HG03097 (cell line): ENCODE data around the gene ARSB.
"Not testable (repeated sequence)": the region's sequence is repeated elsewhere in the genome, so short reads cannot be mapped to it uniquely, and the experiment has no call there.

Experiments used
- ATAC-seq: cut with Tn5 transposase; IDR thresholded peaks from one replicate; pipeline ENCODE4 v1.9.1; 2021; ENCODE audit not compliant: unreplicated experiment, low FRiP score

ARSB gene

DNA sequence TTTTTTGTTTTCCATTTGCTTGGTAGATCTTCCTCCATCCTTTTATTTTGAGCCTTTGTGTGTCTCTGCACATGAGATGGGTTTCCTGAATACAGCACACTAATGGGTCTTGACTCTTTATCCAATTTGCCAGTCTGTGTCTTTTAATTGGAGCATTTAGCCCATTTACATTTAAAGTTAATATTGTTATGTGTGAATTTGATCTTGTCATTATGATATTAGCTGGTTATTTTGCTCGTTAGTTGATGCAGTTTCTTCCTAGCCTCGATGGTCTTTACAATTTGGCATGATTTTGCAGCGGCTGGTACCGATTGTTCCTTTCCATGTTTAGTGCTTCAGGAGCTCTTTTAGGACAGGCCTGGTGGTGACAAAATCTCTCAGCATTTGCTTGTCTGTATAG is 133.2 kb downstream of the ARSB start:
- not testable (repeated sequence) for ATAC-seq

DNA sequence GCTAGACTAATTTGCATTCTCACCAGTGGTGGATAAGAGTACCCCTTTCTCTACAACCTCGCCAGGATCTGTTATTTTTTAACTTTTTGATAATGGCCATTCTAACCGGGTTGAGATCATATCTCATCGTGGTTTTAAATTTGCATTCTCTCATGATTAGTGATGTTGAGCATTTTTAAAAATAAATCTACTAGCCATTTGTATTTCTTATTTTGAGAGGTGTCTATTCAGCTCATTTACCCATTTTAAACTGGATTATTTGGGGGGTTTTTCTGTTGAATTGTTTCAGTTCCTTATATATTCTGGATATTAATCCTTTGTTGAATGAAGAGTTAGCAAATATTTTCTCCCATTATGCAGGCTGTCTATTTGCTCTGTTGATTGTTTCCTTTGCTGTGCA is 139.6 kb downstream of the ARSB start:
- ATAC-seq: no peak

DNA sequence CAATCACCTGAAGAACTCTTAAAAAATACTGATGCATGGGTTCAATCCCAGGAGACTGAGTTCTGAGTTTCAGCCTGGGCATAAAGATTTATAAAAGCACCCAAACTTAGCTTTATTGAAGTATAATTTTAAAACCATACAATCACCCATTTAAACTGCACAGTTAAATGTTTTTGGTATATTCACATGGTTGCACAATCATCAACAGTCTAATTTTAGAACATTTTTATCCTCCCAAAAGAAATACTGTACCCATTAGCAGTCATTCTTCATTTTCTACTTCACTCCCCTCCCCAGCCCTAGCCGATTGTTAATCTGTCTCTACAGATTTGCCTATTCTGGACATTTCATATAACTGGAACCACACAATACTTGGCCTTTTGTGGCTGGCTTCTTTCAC is 141.7 kb downstream of the ARSB start:
- no peak for ATAC-seq

DNA sequence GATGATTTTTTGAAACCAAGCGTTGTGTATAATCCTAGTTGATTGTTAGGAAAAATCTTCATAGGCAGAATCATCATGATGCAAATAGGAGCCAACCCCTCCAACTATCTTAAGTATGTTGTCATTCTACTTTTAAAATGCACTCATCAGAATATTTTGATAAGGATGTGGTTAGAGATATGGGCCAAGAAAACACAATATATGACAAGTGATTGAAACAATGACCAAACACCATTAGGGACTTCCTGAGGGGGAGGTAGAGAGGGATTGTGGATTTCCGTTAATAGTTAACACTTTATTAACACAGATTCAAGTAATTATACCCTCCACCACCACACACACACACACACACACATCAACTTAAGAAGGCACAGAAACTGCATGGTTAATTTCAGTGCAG is 143.3 kb downstream of the ARSB start:
- ATAC-seq: no peak

DNA sequence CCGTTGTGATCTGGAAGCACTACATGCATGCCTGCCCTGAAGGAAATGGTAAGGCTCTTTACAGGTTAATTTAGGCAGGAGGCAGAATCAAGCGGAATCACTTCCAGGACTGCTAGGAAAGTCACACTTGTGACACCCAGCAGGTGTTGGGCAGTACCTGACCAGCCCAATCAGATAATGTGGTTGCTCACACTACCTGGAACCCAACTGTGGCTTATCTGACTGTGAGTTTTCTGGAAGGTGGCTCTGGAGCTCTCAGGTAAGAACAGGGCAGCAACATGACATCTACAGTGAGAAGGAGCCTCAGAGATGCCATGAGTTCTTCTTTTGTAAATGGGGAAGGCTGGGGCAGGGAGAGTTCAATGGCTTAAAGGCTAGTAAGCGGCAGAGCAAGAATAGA is 146.4 kb downstream of the ARSB start:
- no peak for ATAC-seq

DNA sequence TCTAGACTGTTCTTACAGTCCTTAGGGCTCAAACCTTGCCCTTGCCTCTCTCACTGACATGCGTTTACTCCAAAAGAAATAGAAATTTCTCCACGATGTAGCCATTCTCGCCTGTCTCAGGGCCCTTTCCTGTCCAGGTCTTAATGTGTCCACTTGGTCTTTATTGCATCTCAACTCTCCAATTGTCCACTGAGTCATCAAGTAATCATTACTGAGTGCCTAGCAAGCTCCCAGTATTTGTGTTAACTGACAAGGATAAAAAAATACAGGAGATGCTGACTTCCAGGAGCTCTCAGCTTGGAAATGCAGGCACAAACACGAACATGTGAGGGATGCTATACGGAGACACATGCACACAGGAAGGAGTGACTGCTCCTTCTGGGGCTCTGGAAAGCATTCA is 147.3 kb downstream of the ARSB start:
- no peak for ATAC-seq

DNA sequence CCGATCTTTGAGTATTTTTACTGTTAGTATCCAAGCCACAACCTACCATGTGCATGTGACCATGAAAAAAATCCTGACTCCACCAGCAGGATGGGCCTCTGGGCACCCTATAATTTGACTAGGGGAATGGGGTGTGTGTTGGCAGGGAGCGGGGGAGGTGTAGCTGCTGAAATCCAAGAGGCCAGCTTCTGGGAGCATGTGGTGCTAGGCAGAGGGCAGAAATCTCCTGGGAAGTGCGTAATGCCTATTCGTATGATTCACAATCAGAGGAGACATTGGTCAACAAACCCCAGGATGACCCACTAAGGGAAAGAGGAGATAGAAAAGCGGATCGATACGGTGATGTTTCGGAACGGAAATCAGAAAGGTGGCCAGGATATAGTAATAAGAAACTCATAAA is 149.9 kb downstream of the ARSB start:
- ATAC-seq: no peak

DNA sequence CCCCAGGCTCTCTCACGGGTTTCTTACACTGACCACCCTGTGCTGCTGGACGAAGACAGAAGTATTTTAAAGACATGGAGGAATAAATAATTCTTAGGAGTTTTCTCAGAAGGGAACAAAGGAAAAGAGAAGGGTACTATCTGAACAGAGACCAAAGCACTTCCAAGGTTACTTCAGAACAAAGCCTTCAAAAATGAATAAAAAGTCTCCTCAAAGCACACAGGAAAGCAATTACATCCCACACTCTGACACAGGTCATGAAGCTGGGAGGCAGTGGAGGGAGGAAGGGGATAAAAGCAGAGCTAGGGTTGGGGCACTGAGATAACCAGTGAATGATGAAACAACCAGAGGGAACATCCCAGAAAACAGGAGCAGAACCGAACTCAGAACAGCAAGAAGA is 151.8 kb downstream of the ARSB start:
- no peak for ATAC-seq

DNA sequence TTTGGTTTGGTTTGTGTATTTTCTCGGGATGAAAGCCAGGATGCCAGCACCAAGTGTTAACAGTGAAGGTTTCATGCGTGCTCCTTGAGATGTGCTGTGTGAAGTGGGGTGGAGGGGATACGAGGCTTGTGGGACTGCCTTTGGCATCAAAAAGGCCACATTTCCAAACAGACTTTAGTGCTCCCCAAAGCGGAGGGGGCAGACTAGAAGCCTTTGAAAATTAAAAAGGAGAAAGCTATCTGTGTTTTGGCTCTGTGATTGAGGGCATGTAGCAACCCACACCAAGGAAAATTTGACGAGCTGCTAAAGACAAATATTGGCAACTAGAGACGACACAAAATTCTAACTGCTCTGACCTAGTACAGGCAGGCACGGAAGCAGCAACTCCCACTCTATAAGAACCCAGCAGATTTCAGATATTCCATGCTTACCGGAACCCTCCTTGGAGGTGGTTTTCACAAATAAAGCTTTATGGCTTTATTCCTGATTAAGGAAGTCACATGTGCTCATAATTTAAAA is 154.5 kb downstream of the ARSB start:
- ATAC-seq: no peak

DNA sequence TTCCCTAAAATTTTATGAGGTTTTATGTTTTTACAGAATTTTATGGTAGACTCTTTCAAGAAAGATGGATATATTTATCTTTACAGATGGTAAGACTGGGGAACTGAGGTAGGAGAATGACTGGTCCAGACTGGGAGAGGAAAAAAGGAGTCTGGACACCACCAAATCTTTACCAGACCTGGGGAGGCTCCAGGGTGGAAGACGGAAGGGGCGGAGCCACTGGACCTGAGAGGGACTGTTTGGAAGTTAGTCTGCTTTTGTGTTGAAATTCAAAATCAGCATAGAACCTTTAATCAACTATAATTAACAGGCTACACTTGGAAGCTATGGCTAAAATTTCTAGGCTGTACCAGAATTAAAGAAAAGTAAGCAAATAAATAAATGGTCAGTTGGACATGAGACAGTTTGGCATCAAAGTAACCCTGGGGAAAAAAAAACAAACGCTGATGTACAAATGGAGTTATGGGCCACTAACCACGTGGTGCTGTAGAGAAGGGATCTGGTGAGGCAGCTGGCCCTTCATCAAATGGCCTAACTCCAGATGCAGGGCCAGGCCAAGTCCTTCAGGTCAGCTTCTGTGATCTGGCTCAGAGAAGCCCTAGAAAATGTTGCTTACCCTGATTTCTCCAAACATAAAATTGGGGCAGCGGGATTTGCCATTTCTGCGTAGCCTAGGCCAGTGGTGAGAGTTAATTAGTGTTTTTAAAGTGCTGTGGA is 155.1 kb downstream of the ARSB start:
- no peak for ATAC-seq

DNA sequence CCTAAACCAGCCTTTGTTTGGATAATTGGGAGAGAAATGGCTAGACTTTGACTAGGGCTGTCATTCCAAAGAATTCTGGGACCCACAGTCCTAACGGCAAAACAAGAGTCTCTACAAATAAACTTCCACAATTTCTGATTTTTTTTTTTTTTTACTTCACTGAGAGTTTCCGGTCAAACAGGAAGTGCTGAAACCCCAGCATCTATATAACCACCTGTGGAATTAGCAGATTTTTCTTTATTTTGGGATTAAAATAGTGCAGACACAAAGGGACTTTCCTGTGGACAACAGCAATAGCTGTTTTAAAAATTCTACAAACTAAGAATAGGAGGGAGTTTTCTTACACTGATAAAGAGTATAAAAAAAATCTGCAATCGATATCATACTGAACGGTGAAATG is 157.4 kb downstream of the ARSB start:
- no peak for ATAC-seq

DNA sequence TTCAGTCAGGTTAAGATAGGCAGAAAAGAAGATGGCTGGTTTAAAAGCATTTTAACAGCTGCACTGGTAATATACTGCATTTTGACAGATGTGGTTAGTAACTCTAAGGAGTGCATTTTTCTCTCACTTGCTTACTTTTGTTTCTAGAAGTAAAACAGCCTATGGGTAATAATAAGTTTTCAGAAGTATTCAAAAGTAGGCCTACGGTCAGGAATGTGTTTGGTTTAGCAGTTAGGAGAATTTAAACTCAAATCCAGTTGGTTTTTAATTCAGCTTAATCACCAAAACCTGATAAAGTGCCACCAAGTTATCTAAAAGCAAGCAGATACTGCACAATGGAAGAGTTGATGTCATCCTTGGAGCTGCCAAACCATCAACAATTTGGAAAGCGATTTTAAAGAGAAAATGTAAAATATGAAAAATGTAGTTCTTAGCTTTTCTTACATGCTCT is 160.3 kb downstream of the ARSB start:
- ATAC-seq: no peak

DNA sequence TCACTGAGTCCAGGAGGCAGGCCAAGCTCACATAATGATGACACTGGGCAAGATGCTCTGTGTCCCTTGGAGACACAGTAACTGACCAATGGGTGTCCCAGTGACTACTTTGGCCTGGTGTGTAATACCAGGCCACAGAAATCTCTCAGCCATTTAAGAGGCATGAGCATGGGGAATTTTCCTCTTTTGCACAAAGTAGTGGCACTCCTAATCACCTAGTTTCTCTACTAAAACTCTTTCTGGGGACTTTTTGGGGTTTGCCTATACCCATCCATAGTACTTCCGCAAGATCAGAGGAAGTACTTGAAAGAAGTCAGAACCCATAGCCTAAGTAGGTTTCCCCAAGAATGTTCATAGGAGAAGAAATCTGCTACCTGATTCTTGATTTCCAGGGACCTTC is 161.9 kb downstream of the ARSB start:
- ATAC-seq: no peak

DNA sequence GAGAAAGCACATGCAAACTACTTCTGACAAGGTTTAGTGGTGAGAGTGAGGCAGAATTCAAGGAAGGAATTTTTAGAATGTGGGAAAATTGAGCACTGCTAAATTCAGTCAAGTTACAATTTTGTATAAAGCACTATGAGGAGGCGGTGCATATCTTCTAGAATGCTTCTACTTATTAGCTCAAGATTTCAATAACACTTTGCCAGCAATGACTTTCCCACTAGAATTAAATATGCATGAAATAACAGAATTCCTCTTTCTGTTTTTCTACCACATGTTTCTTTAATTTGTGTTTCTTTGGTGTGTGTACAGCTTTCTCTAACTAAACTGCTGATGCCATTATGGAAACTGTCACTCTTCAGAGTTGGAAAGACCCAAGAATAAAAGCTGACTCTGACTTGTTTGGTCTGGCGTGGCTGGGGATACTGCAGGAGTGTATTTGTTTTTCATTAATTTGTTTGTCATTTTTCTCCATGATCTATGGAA is 163.5 kb downstream of the ARSB start:
- ATAC-seq: no peak

DNA sequence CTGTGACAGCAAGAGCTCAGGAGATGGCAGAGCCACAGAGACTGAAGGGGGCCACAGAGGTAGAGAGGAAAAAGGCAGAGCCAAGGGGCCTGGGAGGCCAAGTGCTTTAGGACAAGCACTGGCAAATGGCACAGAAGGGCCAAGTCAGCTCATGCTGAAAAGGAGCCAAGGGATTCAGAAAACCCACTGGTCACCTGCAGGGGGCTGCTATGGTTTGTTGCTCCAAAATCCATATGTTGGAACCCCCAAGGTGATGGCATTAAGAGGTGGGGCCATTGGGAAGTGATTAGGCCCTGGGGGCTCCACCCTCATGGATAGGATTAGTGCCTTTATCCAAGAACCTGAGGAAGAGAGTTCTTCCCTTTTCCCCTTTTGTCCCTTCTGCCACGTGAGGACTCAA is 165.4 kb downstream of the ARSB start:
- ATAC-seq: no peak

DNA sequence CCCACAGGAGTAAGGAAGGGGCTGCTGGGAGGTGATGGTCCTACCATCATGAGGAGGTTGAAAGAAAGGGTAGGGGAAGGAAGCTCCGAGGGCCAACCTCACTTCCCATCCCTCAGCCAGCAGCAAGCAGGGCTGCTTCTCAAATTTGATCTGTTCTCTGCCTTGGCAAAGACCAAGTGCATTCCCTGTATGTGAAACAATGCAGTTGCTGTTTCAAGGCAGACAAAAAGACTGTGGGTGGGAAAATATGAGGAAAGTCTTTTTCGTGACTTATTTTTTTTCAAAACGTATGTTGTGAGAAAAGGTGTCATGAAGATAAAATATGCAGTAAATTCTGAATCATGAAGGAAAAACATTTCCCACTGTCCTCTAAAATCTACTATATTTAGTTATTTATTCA is 165.9 kb downstream of the ARSB start:
- ATAC-seq: no peak

DNA sequence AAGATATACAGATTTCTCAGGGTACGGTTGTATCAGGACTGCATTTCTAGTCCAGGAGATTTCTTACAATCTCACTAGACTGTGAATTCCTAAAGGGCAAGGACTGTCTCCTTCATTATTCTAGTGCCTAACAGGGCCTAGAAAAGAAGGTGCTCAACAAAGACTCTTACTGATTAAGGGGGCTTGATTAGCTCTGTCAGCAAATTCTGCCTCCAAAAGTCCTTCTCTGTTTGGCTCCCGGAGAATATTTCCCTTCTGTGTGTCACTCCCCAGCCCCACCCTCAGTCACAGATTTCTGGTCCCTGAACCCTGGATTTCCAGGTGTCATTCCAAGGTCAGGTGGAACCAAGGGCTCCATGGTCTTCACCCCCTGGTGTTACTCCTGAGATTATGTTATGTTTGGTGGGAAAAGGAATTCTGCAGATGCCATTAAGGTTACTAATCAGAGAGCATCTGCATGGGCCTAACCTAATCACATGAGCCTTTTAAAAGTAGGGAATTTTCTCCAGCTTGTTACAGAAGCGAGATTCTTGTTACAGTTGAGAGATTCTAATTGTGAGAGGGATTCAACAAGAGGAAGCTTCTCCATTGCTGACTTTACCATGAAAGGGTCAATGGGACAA is 168.9 kb downstream of the ARSB start:
- ATAC-seq: no peak

DNA sequence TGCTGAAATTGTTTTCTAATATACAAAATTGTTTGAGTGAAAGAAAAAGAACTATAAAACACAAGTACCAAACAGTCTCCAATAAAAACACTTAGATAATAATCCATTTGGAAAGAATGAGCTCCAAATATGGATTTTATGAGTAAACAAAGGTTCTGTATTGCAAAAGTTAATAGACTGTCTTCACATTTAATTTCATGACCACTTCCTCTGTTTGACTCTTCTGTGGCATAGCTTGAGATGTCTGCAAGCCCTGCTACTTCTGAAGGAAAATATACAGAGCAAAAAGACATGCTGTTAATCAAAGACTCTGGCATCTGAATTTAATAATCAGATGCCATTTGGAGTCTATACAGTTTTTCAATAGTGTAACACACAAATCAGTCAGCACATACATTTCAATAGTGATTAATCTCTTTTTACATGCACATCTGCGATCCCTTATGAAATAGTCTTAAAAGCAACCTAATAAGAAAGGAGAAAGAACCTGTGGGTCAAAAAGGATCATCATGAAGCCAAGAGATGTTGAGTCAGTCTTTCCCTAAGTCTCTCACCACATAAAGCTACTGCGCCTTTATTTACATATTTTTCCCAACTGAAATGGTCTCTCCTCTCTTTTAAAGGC is 171.1 kb downstream of the ARSB start:
- no peak for ATAC-seq

DNA sequence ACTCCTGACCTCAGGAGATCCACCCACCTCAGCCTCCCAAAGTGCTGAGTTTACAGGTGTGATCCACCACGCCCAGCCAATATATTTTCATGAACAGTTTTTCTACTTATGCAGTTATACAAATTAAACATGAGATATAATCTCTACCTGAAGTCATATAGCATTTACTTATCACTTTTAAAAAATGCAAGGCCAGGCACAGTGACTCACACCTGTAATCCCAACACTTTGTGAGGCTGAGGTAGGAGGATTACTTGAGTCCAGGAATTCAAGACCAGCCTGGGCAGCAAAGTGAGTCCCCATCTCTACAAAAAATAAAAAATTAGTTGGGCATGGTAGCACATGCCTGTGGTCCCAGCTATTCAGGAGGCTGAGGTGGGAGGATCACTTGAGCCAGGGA is 171.8 kb downstream of the ARSB start:
- no peak for ATAC-seq

DNA sequence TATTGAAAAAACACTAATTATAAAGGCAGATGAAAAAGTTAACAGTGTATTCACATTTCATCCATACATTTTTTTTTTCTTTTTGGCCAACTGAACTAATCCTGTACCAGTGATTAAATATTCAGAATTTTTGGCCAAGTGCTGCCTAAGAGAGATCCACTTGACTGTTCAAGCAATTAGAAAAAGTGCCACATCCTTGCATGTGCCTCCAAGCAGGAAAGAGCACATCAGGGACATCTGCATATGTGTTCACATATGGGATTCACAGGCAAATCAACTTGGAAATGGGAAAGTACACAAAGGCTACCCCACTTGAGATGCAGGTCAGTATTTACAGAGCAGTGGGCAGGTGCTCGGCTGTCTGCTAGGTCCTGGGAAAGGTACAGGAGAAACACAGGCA is 173.2 kb downstream of the ARSB start:
- no peak for ATAC-seq

DNA sequence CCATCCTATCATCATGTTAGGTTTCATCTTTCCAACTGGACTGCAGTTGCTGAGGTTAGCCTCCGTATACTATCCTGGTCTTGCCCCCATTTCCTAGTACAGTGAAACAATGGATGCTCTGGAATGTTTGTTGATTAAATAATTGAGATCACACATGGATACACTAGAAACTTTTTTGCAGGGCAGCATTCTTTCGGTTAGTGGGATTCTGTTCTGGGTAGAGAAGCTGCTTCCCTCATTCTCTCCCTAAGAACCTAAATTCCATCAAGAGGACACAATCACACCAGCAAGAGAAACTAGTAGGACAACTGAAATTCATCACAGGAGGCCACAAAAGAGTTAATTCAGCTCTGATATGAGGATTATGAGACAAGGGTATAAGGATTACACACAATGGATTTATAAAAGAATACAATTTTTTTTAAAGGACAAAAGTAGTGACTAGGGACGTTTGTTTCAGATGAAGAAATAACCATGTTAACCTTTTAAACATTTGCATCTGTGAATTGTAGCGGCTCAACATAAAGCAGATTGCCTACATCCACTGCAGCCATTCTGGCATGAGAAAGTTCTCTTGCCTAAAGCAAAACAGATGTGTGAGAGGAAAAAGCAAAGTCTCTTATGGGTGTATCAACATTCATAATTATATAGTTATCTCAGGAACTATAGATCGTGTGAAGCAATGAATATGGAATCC is 173.8 kb downstream of the ARSB start:
- ATAC-seq: no peak
